ENCODE measurements around the gene MTG1. TPM values are rescaled to one million over a fixed set of nuclear protein-coding genes. Genes with fewer than 3 reads are reported as not detected.

MTG1 gene
- total RNA-seq, 1 donor from 2014 or later: 31.8 TPM

DNA sequence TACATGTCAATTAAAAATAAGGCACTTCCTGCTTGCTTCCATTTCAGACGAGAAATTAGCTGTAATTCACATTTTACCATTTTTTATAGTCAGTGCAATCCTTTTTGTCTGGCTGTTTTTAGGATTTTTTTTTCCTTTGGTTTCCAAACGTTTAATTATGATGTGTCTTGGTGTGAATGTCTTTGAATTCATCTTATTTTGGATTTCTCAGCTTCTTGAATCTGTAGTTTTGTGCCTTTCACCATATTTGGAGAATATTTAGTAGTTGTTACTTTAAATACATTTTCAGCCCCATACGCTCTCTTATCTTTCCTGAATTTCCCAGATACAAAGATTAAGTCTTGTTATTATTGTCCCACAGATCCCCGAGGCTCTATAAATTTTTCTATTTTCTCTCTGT lies 57.4 kb downstream of the MTG1 start:
- TF ChIP-seq, protein P1, sequence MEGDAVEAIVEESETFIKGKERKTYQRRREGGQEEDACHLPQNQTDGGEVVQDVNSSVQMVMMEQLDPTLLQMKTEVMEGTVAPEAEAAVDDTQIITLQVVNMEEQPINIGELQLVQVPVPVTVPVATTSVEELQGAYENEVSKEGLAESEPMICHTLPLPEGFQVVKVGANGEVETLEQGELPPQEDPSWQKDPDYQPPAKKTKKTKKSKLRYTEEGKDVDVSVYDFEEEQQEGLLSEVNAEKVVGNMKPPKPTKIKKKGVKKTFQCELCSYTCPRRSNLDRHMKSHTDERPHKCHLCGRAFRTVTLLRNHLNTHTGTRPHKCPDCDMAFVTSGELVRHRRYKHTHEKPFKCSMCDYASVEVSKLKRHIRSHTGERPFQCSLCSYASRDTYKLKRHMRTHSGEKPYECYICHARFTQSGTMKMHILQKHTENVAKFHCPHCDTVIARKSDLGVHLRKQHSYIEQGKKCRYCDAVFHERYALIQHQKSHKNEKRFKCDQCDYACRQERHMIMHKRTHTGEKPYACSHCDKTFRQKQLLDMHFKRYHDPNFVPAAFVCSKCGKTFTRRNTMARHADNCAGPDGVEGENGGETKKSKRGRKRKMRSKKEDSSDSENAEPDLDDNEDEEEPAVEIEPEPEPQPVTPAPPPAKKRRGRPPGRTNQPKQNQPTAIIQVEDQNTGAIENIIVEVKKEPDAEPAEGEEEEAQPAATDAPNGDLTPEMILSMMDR (conservative IDR thresholded peaks at IDR 0.05; ENCODE audit: low read depth, low read length): no peak
- H3K4me3 ChIP-seq (ENCODE audit: low read depth, low read length): no peak overlapping the region
- DNase-seq (ENCODE audit: low read depth): no peak

DNA sequence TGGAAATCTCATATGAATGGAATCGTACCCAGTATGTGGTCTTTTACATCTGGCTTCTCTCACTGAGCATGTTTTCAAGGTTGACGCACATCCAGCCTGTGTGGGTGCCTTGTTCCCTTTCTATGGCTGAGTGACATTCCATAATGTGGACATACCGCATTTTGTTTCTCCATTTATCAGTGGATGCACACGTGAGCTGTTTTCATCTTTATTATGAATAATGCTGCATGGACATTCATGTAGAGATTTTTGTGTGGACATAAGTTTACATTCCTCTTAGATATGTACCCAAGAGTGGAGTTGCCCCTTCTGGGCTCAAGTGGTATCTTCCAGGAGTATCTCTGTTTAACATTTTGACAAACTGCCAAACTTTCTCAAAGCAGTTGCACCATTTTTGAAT lies 58.5 kb downstream of the MTG1 start:
- TF ChIP-seq, protein P1 (conservative IDR thresholded peaks at IDR 0.05; ENCODE audit: low read depth, low read length): no peak
- no peak overlapping the region for H3K4me3 ChIP-seq (ENCODE audit: low read depth, low read length)
- no peak for DNase-seq (ENCODE audit: low read depth)

- DNase-seq (ENCODE audit: low read depth): no peak
- no peak within 1 kb of the TSS for H3K4me3 ChIP-seq (ENCODE audit: low read depth, low read length)
- TF ChIP-seq, protein P1 (conservative IDR thresholded peaks at IDR 0.05; ENCODE audit: low read depth, low read length): no peak
Measured at GRCh38 chr10:133453516-133454203, 59.7 kb downstream of the MTG1 start, which contains the start of gene SCART1. TSS of gene SCART1 (plus strand) at chr10:133453945. CDS start at chr10:133453998, 53 bp downstream.

DNA sequence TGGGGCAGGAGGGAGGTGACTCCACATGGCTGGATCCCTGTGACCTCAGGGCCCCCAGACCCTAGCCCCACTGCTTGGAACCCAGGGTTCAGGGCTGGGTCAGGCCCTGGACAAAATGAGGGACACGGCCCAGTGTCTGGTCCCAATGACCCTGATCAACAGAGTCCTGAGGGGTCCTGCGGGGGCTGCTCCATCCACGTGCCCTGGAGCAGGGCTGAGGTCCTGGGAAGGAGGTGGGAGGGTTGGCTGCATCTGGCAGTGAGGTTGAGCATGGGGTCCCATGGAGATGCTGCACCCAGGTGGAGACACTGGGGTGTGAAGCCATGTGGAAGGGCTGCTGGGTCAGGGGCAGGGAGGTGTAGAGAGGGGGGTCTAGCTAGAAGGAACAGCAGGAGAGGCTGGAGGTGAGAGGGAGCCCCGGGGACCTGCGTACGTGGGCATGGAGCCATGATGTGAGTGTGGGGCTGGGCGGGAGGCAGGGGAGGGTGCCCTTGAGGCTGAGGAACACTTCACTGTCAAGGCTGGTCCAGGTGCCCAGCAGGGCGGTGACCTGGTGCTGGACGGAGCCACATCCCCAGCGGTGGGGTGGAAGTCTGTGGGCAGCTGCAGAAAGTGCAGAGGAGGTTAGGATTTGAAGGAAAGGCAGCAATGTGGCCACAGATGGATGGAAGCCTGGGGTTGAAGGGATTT lies 60.4 kb downstream of the MTG1 start:
- H3K4me3 ChIP-seq (ENCODE audit: low read depth, low read length): no peak overlapping the region
- TF ChIP-seq, protein P1 (conservative IDR thresholded peaks at IDR 0.05; ENCODE audit: low read depth, low read length): no peak
- no peak for DNase-seq (ENCODE audit: low read depth)

- TF ChIP-seq, protein P1 (conservative IDR thresholded peaks at IDR 0.05; ENCODE audit: low read depth, low read length): no peak
- no peak for DNase-seq (ENCODE audit: low read depth)
- no peak overlapping the region for H3K4me3 ChIP-seq (ENCODE audit: low read depth, low read length)
Measured at GRCh38 chr10:133455196-133455595, 61.2 kb downstream of the MTG1 start.

GRCh38 chr10:133455611-133456031 lies 61.7 kb downstream of the MTG1 start:
- TF ChIP-seq, protein P1 (conservative IDR thresholded peaks at IDR 0.05; ENCODE audit: low read depth, low read length): no peak
- H3K4me3 ChIP-seq (ENCODE audit: low read depth, low read length): no peak overlapping the region
- no peak for DNase-seq (ENCODE audit: low read depth)
